H1 (cell line): Measurements from ENCODE around the gene AP3M1. TPM values are rescaled to one million over a fixed set of nuclear protein-coding genes. Genes with fewer than 3 reads are reported as not detected.

Experiments
- CTCF ChIA-PET: fragments of 300-600 bp; sonication (Branson Sonifier 250); formaldehyde crosslinking; loops from one replicate; lab custom pipeline; 2021; ENCODE audit not compliant: partially characterized antibody; lab: Charles Lee
- POLR2A ChIA-PET: fragments of 300-600 bp; sonication (Branson Sonifier 250); formaldehyde crosslinking; loops from one replicate; lab custom pipeline; 2021; ENCODE audit warnings: inconsistent platforms; ENCODE audit not compliant: partially characterized antibody; lab: Charles Lee
- DNase-seq, 2 experiments: peaks; one replicate each; pipeline versions ENCODE4 v3.0.0 to v3.0.0-alpha.2; 2010 to 2022; ENCODE audit warnings: low spot score in 2 of 2, low read depth in 1 of 2, mixed read lengths in 1 of 2
- FAIRE-seq: peaks from 2 replicates; lab custom pipeline; 2011; peaks lifted over from hg19 to GRCh38; lab: Jason Lieb, UNC
- H2AFZ ChIP-seq: 2 replicates; pipeline ENCODE4 v1.8.1; 2012; ENCODE audit warnings: low read length, inconsistent platforms
- H2AK5ac ChIP-seq: 2 replicates; pipeline ENCODE4 v1.6.1; 2013; ENCODE audit warnings: low read depth, low read length
- H2BK120ac ChIP-seq: replicated peaks from 2 replicates; pipeline ENCODE3; 2013; ENCODE audit warnings: low read depth, low read length, inconsistent platforms
- H2BK12ac ChIP-seq: 2 replicates; pipeline ENCODE4 v1.6.1; 2013; ENCODE audit warnings: low read depth, low read length
- H2BK15ac ChIP-seq: 2 replicates; pipeline ENCODE4 v1.6.1; 2013; ENCODE audit warnings: low read length
- H2BK20ac ChIP-seq: 2 replicates; pipeline ENCODE4 v1.6.1; 2013; ENCODE audit warnings: low read length
- H2BK5ac ChIP-seq: 2 replicates; pipeline ENCODE4 v1.6.1; 2013; ENCODE audit warnings: low read depth, low read length
- H3K14ac ChIP-seq: 2 replicates; pipeline ENCODE4 v1.6.1; 2013; ENCODE audit warnings: inconsistent platforms; ENCODE audit not compliant: insufficient read length
- H3K18ac ChIP-seq: 2 replicates; pipeline ENCODE4 v1.6.1; 2013; ENCODE audit warnings: low read length; ENCODE audit errors: extremely low read depth
- H3K23ac ChIP-seq: 2 replicates; pipeline ENCODE4 v1.6.1; 2013; ENCODE audit warnings: inconsistent platforms; ENCODE audit not compliant: insufficient read length
- H3K23me2 ChIP-seq: 2 replicates; pipeline ENCODE4 v1.6.1; 2013; ENCODE audit warnings: low read depth, low read length
- H3K27ac ChIP-seq: 2 replicates; pipeline ENCODE4 v1.6.1; 2011; ENCODE audit warnings: low read depth, low read length, inconsistent platforms
- H3K27me3 ChIP-seq, 4 experiments: replicated peaks in 1 of 4; 1 replicate in 1 of 4; 2 replicates in 3 of 4; pipeline versions ENCODE4 v1.6.1 to v1.8.1; 2011 to 2013; ENCODE audit warnings: low read length in 3 of 4, mild to moderate bottlenecking in 3 of 4, inconsistent platforms in 2 of 4, mixed read lengths in 2 of 4, moderate library complexity in 1 of 4; ENCODE audit not compliant: control insufficient read depth in 3 of 4, insufficient read depth in 3 of 4; ENCODE audit errors: extremely low read depth in 1 of 4
- H3K36me3 ChIP-seq, 4 experiments: 2 replicates each; pipeline versions ENCODE4 v1.6.1 to v1.8.1; 2011 to 2013; ENCODE audit warnings: mild to moderate bottlenecking in 4 of 4, low read length in 3 of 4, moderate library complexity in 2 of 4, control low read depth in 1 of 4, inconsistent platforms in 1 of 4; ENCODE audit not compliant: insufficient read depth in 4 of 4, control insufficient read depth in 2 of 4
- H3K4ac ChIP-seq: replicated peaks from 2 replicates; pipeline ENCODE3; 2013; ENCODE audit warnings: low read length, low read depth, mixed read lengths, inconsistent platforms; ENCODE audit not compliant: insufficient read length
- H3K4me1 ChIP-seq, 4 experiments: replicated peaks in 1 of 4; 1 replicate in 1 of 4; 2 replicates in 3 of 4; pipeline versions ENCODE4 v1.6.1 to v1.8.1; 2011 to 2013; ENCODE audit warnings: low read length in 3 of 4, inconsistent platforms in 2 of 4, mixed read lengths in 1 of 4; ENCODE audit not compliant: insufficient read depth in 4 of 4, control insufficient read depth in 3 of 4
- H3K4me2 ChIP-seq, 2 experiments: 2 replicates each; pipeline versions ENCODE4 v1.6.1 to v1.8.1; 2011 to 2013; ENCODE audit warnings: low read depth in 2 of 2, low read length in 2 of 2, control low read depth in 1 of 2, inconsistent platforms in 1 of 2, mild to moderate bottlenecking in 1 of 2; ENCODE audit not compliant: insufficient read depth in 1 of 2
- H3K4me3 ChIP-seq, 4 experiments: fragments of 200-600, 300-600 bp in 1 of 4; sonication (generic), shearing (Covaris generic), sonication (Bioruptor Twin) in 1 of 4; 2 replicates each; pipeline versions ENCODE4 v1.5.1 to v1.8.1; 2011 to 2016; ENCODE audit warnings: low read length in 4 of 4, low read depth in 3 of 4, control low read depth in 2 of 4, inconsistent platforms in 2 of 4, mild to moderate bottlenecking in 2 of 4, mixed read lengths in 1 of 4, moderate library complexity in 1 of 4; ENCODE audit not compliant: insufficient read depth in 2 of 4; ENCODE audit errors: extremely low read depth in 1 of 4
- H3K56ac ChIP-seq: replicated peaks from 2 replicates; pipeline ENCODE3; 2013; ENCODE audit warnings: low read depth, mild to moderate bottlenecking, mixed read lengths, low read length, inconsistent platforms; ENCODE audit not compliant: insufficient read length
- H3K79me1 ChIP-seq: 2 replicates; pipeline ENCODE4 v1.6.1; 2013; ENCODE audit warnings: low read depth, low read length, control low read depth
- H3K79me2 ChIP-seq, 2 experiments: 2 replicates each; pipeline versions ENCODE4 v1.6.1 to v1.8.1; 2012 to 2013; ENCODE audit warnings: low read length in 2 of 2, mild to moderate bottlenecking in 2 of 2, inconsistent platforms in 1 of 2; ENCODE audit not compliant: insufficient read depth in 2 of 2, control insufficient read depth in 1 of 2
- H3K9ac ChIP-seq, 4 experiments: replicated peaks in 1 of 4; 1 replicate in 1 of 4; 2 replicates in 3 of 4; pipeline versions ENCODE4 v1.6.1 to v1.8.1; 2011 to 2013; ENCODE audit warnings: low read depth in 3 of 4, low read length in 3 of 4, control low read depth in 2 of 4, mild to moderate bottlenecking in 2 of 4, moderate library complexity in 2 of 4, inconsistent platforms in 1 of 4; ENCODE audit errors: extremely low read depth in 1 of 4
- H3K9me3 ChIP-seq, 2 experiments: 2 replicates each; pipeline versions ENCODE4 v1.6.1 to v1.8.1; 2012 to 2013; ENCODE audit warnings: mild to moderate bottlenecking in 2 of 2, moderate library complexity in 2 of 2, control low read depth in 1 of 2, inconsistent platforms in 1 of 2, low read depth in 1 of 2, low read length in 1 of 2, mixed read lengths in 1 of 2; ENCODE audit not compliant: insufficient read depth in 2 of 2
- H4K20me1 ChIP-seq, 2 experiments: replicated peaks in 1 of 2; 2 replicates each; pipeline versions ENCODE3 to v1.8.1; 2011 to 2013; ENCODE audit warnings: inconsistent platforms in 2 of 2, low read length in 2 of 2, mild to moderate bottlenecking in 1 of 2; ENCODE audit not compliant: insufficient read depth in 2 of 2, control insufficient read depth in 1 of 2
- H4K5ac ChIP-seq: 2 replicates; pipeline ENCODE4 v1.6.1; 2013; ENCODE audit warnings: low read length, low read depth, mixed read lengths, inconsistent platforms; ENCODE audit not compliant: insufficient read length
- H4K8ac ChIP-seq: 2 replicates; pipeline ENCODE4 v1.8.0; 2013; ENCODE audit warnings: mild to moderate bottlenecking, moderate library complexity, low read length, inconsistent platforms; ENCODE audit not compliant: insufficient read depth; ENCODE audit errors: extremely low read depth
- H4K91ac ChIP-seq: replicated peaks from 2 replicates; pipeline ENCODE3; 2013; ENCODE audit warnings: low read length, mixed read lengths, inconsistent platforms; ENCODE audit not compliant: insufficient read length
- TAF1 ChIP-seq: IDR thresholded peaks from 2 replicates; pipeline ENCODE4 v1.6.1; 2011; ENCODE audit warnings: mild to moderate bottlenecking, low read depth, low read length
- TCF12 ChIP-seq: IDR thresholded peaks from 2 replicates; pipeline ENCODE4 v1.6.1; 2011; ENCODE audit warnings: low read depth, mild to moderate bottlenecking, low read length
- WGBS, 2 experiments: shearing (Covaris generic) in 1 of 2; methylation state at CpG; one replicate each; pipeline versions ENCODE4 v1.1.6 to v1.1.7; 2013 to 2015; ENCODE audit warnings: low lambda C conversion rate in 2 of 2, mixed read lengths in 2 of 2, inconsistent platforms in 1 of 2, low coverage in 1 of 2, missing lambda C conversion rate in 1 of 2; ENCODE audit not compliant: insufficient replicate concordance in 2 of 2, insufficient coverage in 1 of 2, insufficient read length in 1 of 2; ENCODE audit errors: extremely low coverage in 1 of 2, missing lambda C conversion rate in 1 of 2; 5-methylcytosine and 5-hydroxymethylcytosine counted together
- polyA plus RNA-seq, 7 experiments: library from polyadenylated mRNA; depleted of rRNA in 3 of 7; stranded (reverse) in 5 of 7; unstranded in 2 of 7; fragments of >200 nt in 5 of 7; fragments of 200-250 nt in 2 of 7; gene quantifications; 1 replicate in 5 of 7; 2 replicates in 1 of 7; 4 replicates in 1 of 7; pipeline versions ENCODE4 v1.2.1 to v1.2.3, GENCODE V29; 2011 to 2013; ENCODE audit warnings: missing spikeins in 2 of 7, mixed read lengths in 2 of 7
- total RNA-seq: library from RNA; stranded (reverse); fragmentation: NEBNext Ultra II Directional; extraction: Animal tissue kit (Norgen Biotek cat#: 25700); gene quantifications from 2 replicates; pipeline ENCODE4 v1.2.1, GENCODE V29; 2021

AP3M1 gene
- total and polyA plus RNA-seq, 2 of the 8 experiments (the other 6 are each of a cell fraction or from before 2014, with no cell fraction given): 23.9 to 38.9 TPM

- H3K23ac ChIP-seq: no peak overlapping the region
- no peak overlapping the region for H2BK12ac ChIP-seq
- H2AK5ac ChIP-seq: no peak overlapping the region
- peaks cover 0 to 13% of the 10 kb centered on the region in 2 experiments; a peak in 2 of 4 replicates for H3K79me2 ChIP-seq
- H2BK120ac ChIP-seq: no peak overlapping the region
- no peak overlapping the region for H2BK20ac ChIP-seq
- H2AFZ ChIP-seq: no peak overlapping the region
- H3K4me1 ChIP-seq: no peaks in the 10 kb centered on the region
- TF ChIP-seq TAF1 (no peak), TCF12 (no peak)
- CTCF ChIA-PET: interaction anchor here (0.7 to 1.0 kb wide), 3 partner anchors 9 to 207 kb away, joined by 3 read pairs; no protein-coding TSS in a partner anchor
- no peak overlapping the region for H3K56ac ChIP-seq
- H3K9me3 ChIP-seq: no peaks in the 10 kb centered on the region
- POLR2A ChIA-PET: no interaction called here
- no peak overlapping the region for H3K14ac ChIP-seq
- H3K36me3 ChIP-seq: peaks cover 25 to 63% (median 47%) of the 10 kb centered on the region in 4 experiments
- no peak overlapping the region for H3K4me3 ChIP-seq
- no peak overlapping the region for H3K18ac ChIP-seq
- H3K79me1 ChIP-seq: no peaks in the 10 kb centered on the region
- H3K27ac ChIP-seq: no peak overlapping the region
- H3K4me2 ChIP-seq: no peak overlapping the region
- no peaks in the 10 kb centered on the region for H3K23me2 ChIP-seq
- no peaks in the 10 kb centered on the region for H4K20me1 ChIP-seq
- H2BK15ac ChIP-seq: no peak overlapping the region
- no peaks in the 10 kb centered on the region for H3K27me3 ChIP-seq
- no peak overlapping the region for H3K9ac ChIP-seq
- no peak for DNase-seq
- no peak overlapping the region for H4K8ac ChIP-seq
- FAIRE-seq: no peak
- no peak overlapping the region for H3K4ac ChIP-seq
- 91% methylated on average over 2 of the region's 2 CpGs; no CpG with 5 or more reads in 1 of the 2 experiments for WGBS, 2 experiments
- no peak overlapping the region for H2BK5ac ChIP-seq
- H4K5ac ChIP-seq: no peak overlapping the region
- H4K91ac ChIP-seq: no peak overlapping the region
These were observed 64.3 kb downstream of the AP3M1 start for GRCh38 chr10:74086317-74086716.
